GM23248 (cell line): ENCODE results near the gene TPK1. TPM values are rescaled to one million over a fixed set of nuclear protein-coding genes. Genes with fewer than 3 reads are reported as not detected.
"Not testable (repeated sequence)": the region's sequence is repeated elsewhere in the genome, so short reads cannot be mapped to it uniquely, and the experiment has no call there.

Experiments
- DNase-seq: peaks from one replicate; pipeline ENCODE4 v3.0.0-alpha.2; 2015
- H2AFZ ChIP-seq: fragments of 200-600 bp; sonication (generic); 2 replicates; pipeline ENCODE4 v1.6.1; 2016; ENCODE audit warnings: antibody characterized with exemption
- H3F3A ChIP-seq: fragments of 200-600 bp; sonication (generic); 2 replicates; pipeline ENCODE4 v1.6.1; 2016; ENCODE audit warnings: mild to moderate bottlenecking, antibody characterized with exemption, mixed run types; ENCODE audit not compliant: insufficient read depth
- H3K27ac ChIP-seq: fragments of 200-600 bp; sonication (generic); 2 replicates; pipeline ENCODE4 v1.5.1; 2016; ENCODE audit warnings: mild to moderate bottlenecking
- H3K27me3 ChIP-seq: fragments of 200-600 bp; sonication (generic); replicated peaks from 2 replicates; pipeline ENCODE4 v1.6.1; 2016; ENCODE audit warnings: mild to moderate bottlenecking; ENCODE audit not compliant: insufficient read depth
- H3K36me3 ChIP-seq: fragments of 200-600 bp; sonication (generic); 2 replicates; pipeline ENCODE4 v1.6.1; 2016; ENCODE audit warnings: low read depth, mild to moderate bottlenecking
- H3K4me1 ChIP-seq: fragments of 200-600 bp; sonication (generic); 2 replicates; pipeline ENCODE4 v1.6.1; 2016; ENCODE audit warnings: mild to moderate bottlenecking; ENCODE audit not compliant: insufficient read depth
- H3K4me2 ChIP-seq: fragments of 200-600 bp; sonication (generic); one replicate; pipeline ENCODE4 v1.6.1; 2016; ENCODE audit warnings: mild to moderate bottlenecking; ENCODE audit not compliant: unreplicated experiment
- H3K4me3 ChIP-seq: fragments of 200-600 bp; sonication (generic); 2 replicates; pipeline ENCODE4 v1.5.1; 2016; ENCODE audit warnings: mild to moderate bottlenecking
- H3K79me2 ChIP-seq: fragments of 200-600 bp; sonication (generic); 2 replicates; pipeline ENCODE4 v1.6.1; 2016; ENCODE audit warnings: mild to moderate bottlenecking; ENCODE audit not compliant: insufficient read depth
- H3K9ac ChIP-seq: fragments of 200-600 bp; sonication (generic); 2 replicates; pipeline ENCODE4 v1.6.1; 2016; ENCODE audit warnings: mild to moderate bottlenecking
- H3K9me2 ChIP-seq: fragments of 200-600 bp; sonication (generic); 2 replicates; pipeline ENCODE4 v1.6.1; 2016; ENCODE audit warnings: mixed run types, mild to moderate bottlenecking, moderate library complexity; ENCODE audit not compliant: insufficient read depth
- H3K9me3 ChIP-seq: fragments of 200-600 bp; sonication (generic); one replicate; pipeline ENCODE4 v1.6.1; 2017; ENCODE audit warnings: low read depth
- H4K20me1 ChIP-seq: fragments of 200-600 bp; sonication (generic); 2 replicates; pipeline ENCODE4 v1.6.0; 2016; ENCODE audit not compliant: insufficient read depth
- EZH2 ChIP-seq: fragments of 200-600 bp; sonication (generic); IDR thresholded peaks from 2 replicates; pipeline ENCODE4 v1.6.1; 2018; ENCODE audit warnings: antibody characterized with exemption, mild to moderate bottlenecking; ENCODE audit not compliant: insufficient read depth, poor library complexity, severe bottlenecking
- EZH2phosphoT487 ChIP-seq: fragments of 200-600 bp; sonication (generic); IDR thresholded peaks from 2 replicates; pipeline ENCODE4 v1.6.1; 2018; ENCODE audit warnings: antibody characterized with exemption, moderate library complexity, mild to moderate bottlenecking, low read depth; ENCODE audit not compliant: insufficient read depth
- WGBS, 2 experiments: methylation state at CpG; one replicate each; pipeline ENCODE4 v1.1.6; 2015 to 2017; ENCODE audit warnings: low lambda C conversion rate in 2 of 2, low coverage in 1 of 2; ENCODE audit errors: missing lambda C conversion rate in 2 of 2; 5-methylcytosine and 5-hydroxymethylcytosine counted together
- in situ Hi-C: fragments of 300-500 bp; cut with MboI; formaldehyde crosslinking; loops from 2 replicates; pipeline ENCODE4 v1.15.0; 2020
- polyA plus RNA-seq: library from polyadenylated mRNA; unstranded; fragments of >200 nt; fragmentation: Nextera tagmentation; extraction: Ambion mirVana; gene quantifications from 2 replicates; pipeline ENCODE4 v1.2.1, GENCODE V29; 2016
- total RNA-seq: library from RNA; depleted of rRNA; stranded (reverse); fragments of >200 nt; shearing (Covaris generic); gene quantifications from 2 replicates; pipeline ENCODE4 v1.2.3, GENCODE V29; 2014

TPK1 gene
- total and polyA plus RNA-seq, 2 experiments from 2014 or later, result 2.9 to 3.7 TPM

GRCh38 chr7:144780071-144780608 is 55.7 kb downstream of the TPK1 start:
- Histone ChIP-seq H3K9me2 (no peaks in the 10 kb centered on the region), H3K4me2 (no peak overlapping the region), H3K36me3 (no peaks in the 10 kb centered on the region), H4K20me1 (no peaks in the 10 kb centered on the region), H3K9me3 (no peaks in the 10 kb centered on the region), H3K27ac (no peak overlapping the region), H3K9ac (no peak overlapping the region), H3K27me3 (no peaks in the 10 kb centered on the region), H3F3A (no peaks in the 10 kb centered on the region), H3K4me3 (no peak overlapping the region), H2AFZ (no peak overlapping the region), H3K4me1 (no peaks in the 10 kb centered on the region), H3K79me2 (no peaks in the 10 kb centered on the region)
- WGBS, 2 experiments, result 82 to 83% methylated on average over 4 of the region's 4 CpGs
- DNase-seq, result peak; percentile 1
- in situ Hi-C loops, result no loop called here
- TF ChIP-seq EZH2phosphoT487 (no peak), EZH2 (no peak)

GRCh38 chr7:144777889-144778288 is 58.0 kb downstream of the TPK1 start:
- 70 to 76% methylated on average over 3 of the region's 3 CpGs for WGBS, 2 experiments
- H3K27me3 ChIP-seq, result not testable (repeated sequence)

GRCh38 chr7:144777005-144777839 is 58.6 kb downstream of the TPK1 start:
- Histone ChIP-seq H3K4me2 (no peak overlapping the region), H4K20me1 (no peaks in the 10 kb centered on the region), H3F3A (no peaks in the 10 kb centered on the region), H3K9me2 (no peaks in the 10 kb centered on the region), H3K79me2 (no peaks in the 10 kb centered on the region), H3K36me3 (no peaks in the 10 kb centered on the region), H3K9me3 (no peaks in the 10 kb centered on the region), H3K27me3 (no peaks in the 10 kb centered on the region), H3K9ac (no peak overlapping the region), H3K4me3 (no peak overlapping the region), H3K4me1 (no peaks in the 10 kb centered on the region), H3K27ac (no peak overlapping the region), H2AFZ (no peak overlapping the region)
- DNase-seq, result no peak
- in situ Hi-C loops, result no loop called here
- 40 to 59% methylated on average over 3 of the region's 3 CpGs for WGBS, 2 experiments
- TF ChIP-seq EZH2 (no peak), EZH2phosphoT487 (no peak)

More at GRCh38 chr7:144777889-144778288, 58.0 kb downstream of the TPK1 start:
- in situ Hi-C loops, H4K20me1 ChIP-seq, H3K79me2 ChIP-seq, H2AFZ ChIP-seq, H3K27ac ChIP-seq, H3K9me3 ChIP-seq, H3K4me2 ChIP-seq, DNase-seq, H3K4me3 ChIP-seq, H3K4me1 ChIP-seq, H3K36me3 ChIP-seq, H3K9ac ChIP-seq, H3F3A ChIP-seq, H3K9me2 ChIP-seq: not testable (repeated sequence)

GRCh38 chr7:144776447-144776846 is 59.4 kb downstream of the TPK1 start:
- Histone ChIP-seq H3K4me3 (no peak overlapping the region), H3K9me3 (no peaks in the 10 kb centered on the region), H3K4me1 (no peaks in the 10 kb centered on the region), H3K36me3 (no peaks in the 10 kb centered on the region), H3K9ac (no peak overlapping the region), H3K4me2 (no peak overlapping the region), H3K9me2 (no peaks in the 10 kb centered on the region), H3K27ac (no peak overlapping the region), H3K27me3 (no peaks in the 10 kb centered on the region), H4K20me1 (no peaks in the 10 kb centered on the region), H3K79me2 (no peaks in the 10 kb centered on the region), H2AFZ (no peak overlapping the region), H3F3A (no peaks in the 10 kb centered on the region)
- TF ChIP-seq EZH2phosphoT487 (no peak), EZH2 (no peak)
- 24 to 28% methylated on average over 4 of the region's 4 CpGs for WGBS, 2 experiments
- DNase-seq, result no peak
- in situ Hi-C loops, result no loop called here
